Peyer's patch (tissue), 4 donors: Measurements from ENCODE around the gene SPRED3.

Source experiments
- POLR2A ChIP-seq, 2 donors: fragments of 450-650 bp; IDR thresholded peaks; one replicate each; pipeline ENCODE4 v1.5.1; 2017; ENCODE audit warnings: antibody characterized with exemption in 2 of 2, mild to moderate bottlenecking in 2 of 2, moderate library complexity in 2 of 2
- TF ChIP-seq, protein P1 (sequence below), 6 experiments: fragments of 450-650 bp in 4 of 6; fragments of 200-600 bp in 2 of 6; sonication (generic) in 1 of 6; IDR thresholded peaks; one replicate each; pipeline ENCODE4 v1.5.1; 2017 to 2019; ENCODE audit warnings: antibody characterized with exemption in 6 of 6, mild to moderate bottlenecking in 3 of 6, moderate library complexity in 1 of 6

DNA sequence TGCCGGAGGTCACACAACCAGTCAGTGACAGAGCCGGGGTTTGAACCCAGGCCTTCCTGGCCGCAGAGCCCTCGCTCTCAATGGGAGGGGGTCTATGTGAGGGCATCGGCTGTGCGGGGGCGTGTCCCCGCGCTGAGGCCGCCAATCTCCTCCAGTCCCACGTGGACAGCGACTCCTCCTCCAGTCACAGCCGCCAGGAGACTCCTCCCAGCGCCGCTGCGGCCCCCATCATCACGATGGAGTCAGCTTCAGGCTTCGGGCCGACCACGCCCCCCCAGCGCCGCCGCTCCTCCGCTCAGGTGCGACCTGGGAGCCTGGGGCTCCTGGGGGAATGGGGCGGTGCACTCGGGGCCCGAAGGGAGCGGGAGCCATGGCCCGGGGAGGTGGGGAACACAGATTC lies 6.0 kb downstream of the SPRED3 start:
- TF ChIP-seq, protein P1, sequence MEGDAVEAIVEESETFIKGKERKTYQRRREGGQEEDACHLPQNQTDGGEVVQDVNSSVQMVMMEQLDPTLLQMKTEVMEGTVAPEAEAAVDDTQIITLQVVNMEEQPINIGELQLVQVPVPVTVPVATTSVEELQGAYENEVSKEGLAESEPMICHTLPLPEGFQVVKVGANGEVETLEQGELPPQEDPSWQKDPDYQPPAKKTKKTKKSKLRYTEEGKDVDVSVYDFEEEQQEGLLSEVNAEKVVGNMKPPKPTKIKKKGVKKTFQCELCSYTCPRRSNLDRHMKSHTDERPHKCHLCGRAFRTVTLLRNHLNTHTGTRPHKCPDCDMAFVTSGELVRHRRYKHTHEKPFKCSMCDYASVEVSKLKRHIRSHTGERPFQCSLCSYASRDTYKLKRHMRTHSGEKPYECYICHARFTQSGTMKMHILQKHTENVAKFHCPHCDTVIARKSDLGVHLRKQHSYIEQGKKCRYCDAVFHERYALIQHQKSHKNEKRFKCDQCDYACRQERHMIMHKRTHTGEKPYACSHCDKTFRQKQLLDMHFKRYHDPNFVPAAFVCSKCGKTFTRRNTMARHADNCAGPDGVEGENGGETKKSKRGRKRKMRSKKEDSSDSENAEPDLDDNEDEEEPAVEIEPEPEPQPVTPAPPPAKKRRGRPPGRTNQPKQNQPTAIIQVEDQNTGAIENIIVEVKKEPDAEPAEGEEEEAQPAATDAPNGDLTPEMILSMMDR (IDR thresholded peaks at IDR 0.05) = no peak
- TF ChIP-seq POLR2A (IDR thresholded peaks at IDR 0.05) = no peak
